ENCODE measurements around the gene PITPNM2.
"Not testable (repeated sequence)": the region's sequence is repeated elsewhere in the genome, so short reads cannot be mapped to it uniquely, and the experiment has no call there.

Gene PITPNM2

GRCh38 chr12:123108682-123109066, 42.2 kb downstream of the PITPNM2 start:
- ATAC-seq (replicated peaks; ENCODE audit: extremely low read depth, poor library complexity, severe bottlenecking) (no peak), DNase-seq (ENCODE audit: low spot score in 2 of 2) (no peak)
- Mint-ChIP-seq H3K27ac (ENCODE audit: low read depth) (no peak overlapping the region), H3K4me3 (no peak overlapping the region), H3K4me1 (peaks cover 46% of the 10 kb centered on the region), H3K27me3 (no peaks in the 10 kb centered on the region), H3K36me3 (ENCODE audit: insufficient read depth) (peaks cover 8% of the 10 kb centered on the region), H3K9me3 (no peaks in the 10 kb centered on the region)

- ATAC-seq (replicated peaks; ENCODE audit: extremely low read depth, poor library complexity, severe bottlenecking): no peak
- H3K4me3 Mint-ChIP-seq: no peak overlapping the region
- peak overlapping the region; percentile 91 for H3K27ac Mint-ChIP-seq (ENCODE audit: low read depth)
- H3K36me3 Mint-ChIP-seq (ENCODE audit: insufficient read depth): peaks cover 8% of the 10 kb centered on the region
- no peaks in the 10 kb centered on the region for H3K27me3 Mint-ChIP-seq
- no peak for DNase-seq (ENCODE audit: low spot score in 2 of 2)
- peaks cover 46% of the 10 kb centered on the region for H3K4me1 Mint-ChIP-seq
- H3K9me3 Mint-ChIP-seq: no peaks in the 10 kb centered on the region
Measured at GRCh38 chr12:123107926-123108681, 42.8 kb downstream of the PITPNM2 start.

- ATAC-seq (replicated peaks; ENCODE audit: extremely low read depth, poor library complexity, severe bottlenecking) (peak; percentile 87), DNase-seq (ENCODE audit: low spot score in 2 of 2) (peak in 1 of 2 donors; percentile 23)
- H3K27ac Mint-ChIP-seq (ENCODE audit: low read depth): peak overlapping the region; percentile 91
- no peaks in the 10 kb centered on the region for H3K9me3 Mint-ChIP-seq
- H3K27me3 Mint-ChIP-seq: no peaks in the 10 kb centered on the region
- peaks cover 43% of the 10 kb centered on the region for H3K4me1 Mint-ChIP-seq
- H3K4me3 Mint-ChIP-seq: peak overlapping the region; percentile 68
- peaks cover 7% of the 10 kb centered on the region for H3K36me3 Mint-ChIP-seq (ENCODE audit: insufficient read depth)
Measured at GRCh38 chr12:123106640-123107359, 44.1 kb downstream of the PITPNM2 start.

GRCh38 chr12:123105211-123105826, 45.6 kb downstream of the PITPNM2 start:
- H3K4me3 Mint-ChIP-seq: no peak overlapping the region
- H3K27ac Mint-ChIP-seq (ENCODE audit: low read depth): no peak overlapping the region
- DNase-seq (ENCODE audit: low spot score in 2 of 2): no peak
- no peaks in the 10 kb centered on the region for H3K9me3 Mint-ChIP-seq
- H3K27me3 Mint-ChIP-seq: no peaks in the 10 kb centered on the region
- peaks cover 36% of the 10 kb centered on the region for H3K4me1 Mint-ChIP-seq
- ATAC-seq (replicated peaks; ENCODE audit: extremely low read depth, poor library complexity, severe bottlenecking): no peak
- H3K36me3 Mint-ChIP-seq (ENCODE audit: insufficient read depth): peaks cover 6% of the 10 kb centered on the region

GRCh38 chr12:123104809-123105208, 46.1 kb downstream of the PITPNM2 start:
- no peaks in the 10 kb centered on the region for H3K27me3 Mint-ChIP-seq
- ATAC-seq (replicated peaks; ENCODE audit: extremely low read depth, poor library complexity, severe bottlenecking): no peak
- no peak overlapping the region for H3K27ac Mint-ChIP-seq (ENCODE audit: low read depth)
- no peak for DNase-seq (ENCODE audit: low spot score in 2 of 2)
- H3K4me1 Mint-ChIP-seq: peaks cover 36% of the 10 kb centered on the region
- no peaks in the 10 kb centered on the region for H3K9me3 Mint-ChIP-seq
- no peak overlapping the region for H3K4me3 Mint-ChIP-seq
- H3K36me3 Mint-ChIP-seq (ENCODE audit: insufficient read depth): peaks cover 6% of the 10 kb centered on the region

- H3K9me3 Mint-ChIP-seq; DNase-seq (ENCODE audit: low spot score in 2 of 2); H3K27ac Mint-ChIP-seq (ENCODE audit: low read depth); H3K27me3 Mint-ChIP-seq; H3K36me3 Mint-ChIP-seq (ENCODE audit: insufficient read depth); ATAC-seq (replicated peaks; ENCODE audit: extremely low read depth, poor library complexity, severe bottlenecking); H3K4me3 Mint-ChIP-seq: not testable (repeated sequence)
- peaks cover 36% of the 10 kb centered on the region for H3K4me1 Mint-ChIP-seq
Measured at GRCh38 chr12:123104094-123104493, 46.8 kb downstream of the PITPNM2 start.

GRCh38 chr12:123102781-123103503, 47.9 kb downstream of the PITPNM2 start:
- no peak for ATAC-seq (replicated peaks; ENCODE audit: extremely low read depth, poor library complexity, severe bottlenecking)
- H3K27ac Mint-ChIP-seq (ENCODE audit: low read depth): no peak overlapping the region
- peaks cover 35% of the 10 kb centered on the region for H3K4me1 Mint-ChIP-seq

GRCh38 chr12:123102366-123102765, 48.5 kb downstream of the PITPNM2 start:
- ATAC-seq (replicated peaks; ENCODE audit: extremely low read depth, poor library complexity, severe bottlenecking) (no peak), DNase-seq (ENCODE audit: low spot score in 2 of 2) (no peak)
- peaks cover 29% of the 10 kb centered on the region for H3K4me1 Mint-ChIP-seq
- peaks cover 4% of the 10 kb centered on the region for H3K36me3 Mint-ChIP-seq (ENCODE audit: insufficient read depth)
- no peaks in the 10 kb centered on the region for H3K9me3 Mint-ChIP-seq
- no peak overlapping the region for H3K4me3 Mint-ChIP-seq
- no peak overlapping the region for H3K27ac Mint-ChIP-seq (ENCODE audit: low read depth)
- H3K27me3 Mint-ChIP-seq: no peaks in the 10 kb centered on the region

More at GRCh38 chr12:123102781-123103503, 47.9 kb downstream of the PITPNM2 start:
- no peaks in the 10 kb centered on the region for H3K9me3 Mint-ChIP-seq
- H3K36me3 Mint-ChIP-seq (ENCODE audit: insufficient read depth): peaks cover 4% of the 10 kb centered on the region
- DNase-seq (ENCODE audit: low spot score in 2 of 2): no peak
- H3K4me3 Mint-ChIP-seq: no peak overlapping the region
- H3K27me3 Mint-ChIP-seq: no peaks in the 10 kb centered on the region

GRCh38 chr12:123101526-123101925, 49.4 kb downstream of the PITPNM2 start:
- Mint-ChIP-seq H3K27ac (ENCODE audit: low read depth) (no peak overlapping the region), H3K4me1 (peaks cover 20% of the 10 kb centered on the region)
- no peak for ATAC-seq (replicated peaks; ENCODE audit: extremely low read depth, poor library complexity, severe bottlenecking)

More at GRCh38 chr12:123101526-123101925, 49.4 kb downstream of the PITPNM2 start:
- no peaks in the 10 kb centered on the region for H3K9me3 Mint-ChIP-seq
- DNase-seq (ENCODE audit: low spot score in 2 of 2): no peak
- H3K36me3 Mint-ChIP-seq (ENCODE audit: insufficient read depth): peaks cover 4% of the 10 kb centered on the region
- H3K4me3 Mint-ChIP-seq: no peak overlapping the region
- H3K27me3 Mint-ChIP-seq: no peaks in the 10 kb centered on the region
